Activated CD8-positive, alpha-beta T cell treated with anti-CD3 and anti-CD28 coated beads, Interleukin-2, amount 10 ng/mL, durations not matched to agents 7 days and 5 days (primary cell): ENCODE data around the gene NFKB1. TPM values are rescaled to one million over a fixed set of nuclear protein-coding genes. Genes with fewer than 3 reads are reported as not detected.

Source experiments
- ATAC-seq: fragments of 150-1000 bp; cut with Tn5 transposase; one replicate; pipeline ENCODE4 v1.10.0; 2021; ENCODE audit warnings: moderate library complexity
- CTCF ChIA-PET: fragments of 350-600 bp; sonication (Branson Sonifier 250); formaldehyde crosslinking; loops from one replicate; lab custom pipeline; 2021; ENCODE audit warnings: antibody characterized with exemption; lab: Charles Lee
- POLR2A ChIA-PET: fragments of 350-600 bp; sonication (Branson Sonifier 250); formaldehyde crosslinking; loops from one replicate; lab custom pipeline; 2021; ENCODE audit warnings: antibody characterized with exemption; lab: Charles Lee
- DNase-seq: peaks from one replicate; pipeline ENCODE4 v3.0.0-alpha.2; 2020
- H3K27ac Mint-ChIP-seq: one replicate; pipeline ENCODE4 v1.8.0; 2021; ENCODE audit warnings: mild to moderate bottlenecking, mixed read lengths
- H3K27me3 Mint-ChIP-seq: one replicate; pipeline ENCODE4 v1.8.0; 2021; ENCODE audit warnings: low read depth, mixed read lengths
- H3K36me3 Mint-ChIP-seq: one replicate; pipeline ENCODE4 v1.8.0; 2021; ENCODE audit warnings: low read depth, mixed read lengths
- H3K4me1 Mint-ChIP-seq: one replicate; pipeline ENCODE4 v1.8.0; 2021; ENCODE audit warnings: low read depth, mixed read lengths
- H3K4me3 Mint-ChIP-seq: one replicate; pipeline ENCODE4 v1.8.0; 2021; ENCODE audit warnings: mild to moderate bottlenecking, mixed read lengths
- H3K9me3 Mint-ChIP-seq: one replicate; pipeline ENCODE4 v1.8.0; 2022; ENCODE audit warnings: mixed read lengths; ENCODE audit not compliant: insufficient read depth
- total RNA-seq, 2 experiments: library from RNA; stranded (reverse); gene quantifications; one replicate each; pipeline ENCODE4 v1.2.3, GENCODE V29; 2021

NFKB1 gene
- total RNA-seq, 2 experiments from 2014 or later = 150 to 162 TPM

DNA sequence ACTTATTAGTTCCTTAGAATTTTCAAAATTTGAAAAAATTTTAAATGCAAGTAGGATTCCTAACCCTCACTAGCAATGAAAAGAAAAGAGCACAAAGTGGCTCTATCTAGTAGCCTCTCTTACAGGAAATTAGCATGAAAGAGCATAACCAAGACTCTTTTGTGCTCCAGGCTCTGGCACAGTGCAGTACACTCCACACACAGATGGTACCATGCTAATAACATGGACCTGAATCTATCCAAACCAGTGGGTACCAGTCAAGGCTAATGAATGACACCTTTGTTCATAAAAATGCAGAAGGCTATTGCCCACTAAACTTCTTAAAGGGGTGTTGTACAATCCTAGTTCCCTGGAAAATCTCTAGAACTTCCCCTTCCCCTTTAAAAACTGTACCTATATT is 140.6 kb downstream of the NFKB1 start:
- H3K36me3 Mint-ChIP-seq = peaks cover 44% of the 10 kb centered on the region
- CTCF ChIA-PET = interaction anchor here (1.1 to 2.4 kb wide), 2 partner anchors 15 to 368 kb away, joined by 3 to 5 read pairs; no protein-coding TSS in a partner anchor
- H3K9me3 Mint-ChIP-seq = no peaks in the 10 kb centered on the region
- DNase-seq (no peak), ATAC-seq (no peak)
- no peak overlapping the region for H3K27ac Mint-ChIP-seq
- H3K4me3 Mint-ChIP-seq = no peak overlapping the region
- peaks cover 22% of the 10 kb centered on the region for H3K4me1 Mint-ChIP-seq
- POLR2A ChIA-PET = interaction anchor here (0.6 kb wide), 1 partner anchor 400 kb away, joined by 3 read pairs; no protein-coding TSS in a partner anchor
- no peaks in the 10 kb centered on the region for H3K27me3 Mint-ChIP-seq

DNA sequence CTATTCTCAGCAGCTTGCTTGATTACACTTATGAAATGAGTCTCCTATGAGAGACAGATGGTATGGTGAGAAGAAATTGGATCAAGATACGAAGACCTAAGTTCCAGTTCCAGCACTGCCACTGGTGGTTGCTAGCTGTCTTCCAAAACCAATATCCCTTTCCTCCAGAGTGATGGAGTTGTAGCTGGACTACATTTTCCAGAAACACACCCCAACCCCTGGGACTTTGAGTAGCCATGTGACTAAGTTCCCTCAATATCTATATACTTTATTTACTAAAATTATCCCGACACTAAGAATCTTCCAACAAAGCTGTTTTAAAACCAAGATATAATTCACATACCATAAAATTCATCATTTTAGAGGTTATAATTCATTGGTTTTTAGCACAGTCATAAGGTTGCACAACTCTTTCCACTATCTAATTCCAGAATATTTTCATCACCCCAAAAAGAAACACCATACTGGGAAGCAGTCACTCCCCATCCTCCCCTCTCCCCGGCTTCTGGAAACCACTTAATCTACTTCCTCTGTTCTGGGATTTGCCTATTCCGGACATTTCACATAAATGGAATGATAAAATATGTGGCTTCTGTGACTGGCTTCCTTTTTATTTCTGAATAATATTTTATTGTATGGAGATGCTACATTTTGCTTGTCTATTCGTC is 141.6 kb downstream of the NFKB1 start:
- Mint-ChIP-seq H3K9me3 (no peaks in the 10 kb centered on the region), H3K4me3 (no peak overlapping the region), H3K27me3 (no peaks in the 10 kb centered on the region), H3K27ac (no peak overlapping the region), H3K4me1 (peaks cover 24% of the 10 kb centered on the region), H3K36me3 (peaks cover 43% of the 10 kb centered on the region)
- no peak for ATAC-seq
- POLR2A ChIA-PET = no interaction called here
- CTCF ChIA-PET = interaction anchor here (1.0 to 2.4 kb wide), 2 partner anchors 26 to 367 kb away, joined by 3 to 5 read pairs; no protein-coding TSS in a partner anchor
- DNase-seq = no peak

DNA sequence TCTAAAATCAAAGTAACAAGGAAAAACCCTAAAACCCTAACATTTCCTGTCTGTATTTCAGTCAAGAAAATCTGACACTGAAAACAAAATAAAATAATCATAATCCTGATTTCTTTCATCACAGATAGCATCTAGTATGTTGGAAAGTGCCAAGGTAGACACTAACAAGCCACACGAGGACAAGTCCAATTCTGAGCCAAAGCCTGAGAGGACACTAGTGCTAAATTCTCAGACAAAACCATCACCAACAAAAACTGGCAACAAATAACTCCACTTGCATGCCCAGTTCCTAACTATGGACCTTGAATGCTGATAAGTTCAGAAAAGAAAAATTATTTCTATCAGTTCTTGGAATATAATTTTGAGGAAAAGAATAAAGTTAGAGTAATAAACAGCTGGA is 146.0 kb downstream of the NFKB1 start:
- no peaks in the 10 kb centered on the region for H3K9me3 Mint-ChIP-seq
- ATAC-seq (no peak), DNase-seq (no peak)
- peaks cover 45% of the 10 kb centered on the region for H3K36me3 Mint-ChIP-seq
- H3K4me3 Mint-ChIP-seq = no peak overlapping the region
- POLR2A ChIA-PET = interaction anchor here (0.6 kb wide), 1 partner anchor 11 kb away, joined by 3 read pairs; no protein-coding TSS in a partner anchor
- CTCF ChIA-PET = no interaction called here
- H3K27ac Mint-ChIP-seq = no peak overlapping the region
- H3K4me1 Mint-ChIP-seq = peaks cover 6% of the 10 kb centered on the region
- H3K27me3 Mint-ChIP-seq = no peaks in the 10 kb centered on the region

DNA sequence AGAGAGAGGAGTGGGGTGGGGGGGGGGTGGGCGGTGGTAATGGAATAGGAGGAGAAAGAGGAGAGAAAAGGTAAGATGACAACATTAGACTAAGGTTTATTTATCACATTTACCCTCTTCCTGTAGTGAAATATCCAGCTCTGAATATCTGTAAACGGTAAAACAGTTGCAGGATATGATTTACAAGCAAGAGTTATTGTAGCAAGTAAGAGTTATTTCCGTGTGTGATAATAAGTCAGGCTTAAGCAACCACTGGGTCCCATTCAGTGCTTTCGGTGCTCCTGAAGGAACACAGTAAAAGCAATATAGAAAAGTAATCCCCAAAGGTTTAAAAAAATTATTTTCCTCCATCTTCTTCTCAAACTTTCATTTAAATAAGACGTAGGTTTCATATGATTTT is 156.0 kb downstream of the NFKB1 start:
- Mint-ChIP-seq H3K36me3 (peaks cover 6% of the 10 kb centered on the region), H3K4me3 (no peak overlapping the region), H3K9me3 (no peaks in the 10 kb centered on the region), H3K27ac (no peak overlapping the region), H3K4me1 (no peaks in the 10 kb centered on the region), H3K27me3 (no peaks in the 10 kb centered on the region)
- no peak for ATAC-seq
- CTCF ChIA-PET = interaction anchor here (2.0 kb wide), 1 partner anchor 31 kb away, joined by 4 read pairs; no protein-coding TSS in a partner anchor
- DNase-seq = no peak
- POLR2A ChIA-PET = no interaction called here

DNA sequence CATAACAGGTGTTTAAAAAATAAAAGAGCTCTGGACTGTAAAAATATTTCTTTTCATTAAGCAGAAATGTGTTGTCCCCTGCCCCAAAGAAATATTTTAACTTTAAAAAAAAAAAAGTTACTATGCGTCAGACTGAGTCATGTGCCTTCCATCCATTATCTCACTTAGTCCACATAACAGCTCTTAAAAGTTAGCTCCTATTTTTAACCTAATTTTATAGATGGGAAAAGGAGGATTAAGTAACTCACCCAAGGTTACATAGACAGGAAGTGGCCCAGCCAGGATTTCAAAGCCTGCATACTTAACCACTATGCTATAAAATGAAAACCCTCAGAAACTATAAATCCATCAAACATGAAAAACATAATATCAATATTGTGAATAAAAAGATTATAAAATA is 161.9 kb downstream of the NFKB1 start:
- Mint-ChIP-seq H3K36me3 (peaks cover 21% of the 10 kb centered on the region), H3K4me1 (peaks cover 3% of the 10 kb centered on the region), H3K9me3 (no peaks in the 10 kb centered on the region), H3K27ac (no peak overlapping the region), H3K4me3 (no peak overlapping the region), H3K27me3 (no peaks in the 10 kb centered on the region)
- ATAC-seq (no peak), DNase-seq (no peak)
- POLR2A ChIA-PET = no interaction called here
- CTCF ChIA-PET = no interaction called here

DNA sequence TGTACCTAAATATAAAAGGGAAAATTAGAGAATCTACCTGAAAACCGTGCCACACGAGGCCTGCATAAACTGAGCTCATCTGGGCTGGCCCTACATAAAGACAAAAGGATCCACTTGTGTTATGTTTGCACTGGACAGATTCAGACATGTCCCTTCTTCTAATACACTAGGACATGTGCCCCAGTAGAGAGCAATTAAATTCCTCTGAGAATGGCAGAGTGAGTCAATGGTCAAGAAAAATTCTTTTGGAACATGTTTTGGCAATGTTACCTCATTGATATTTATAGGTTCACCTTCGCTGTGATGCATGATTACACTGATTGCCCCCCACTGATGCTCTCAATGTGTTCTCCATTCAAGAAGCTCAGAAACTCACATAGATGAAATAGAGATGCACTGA is 164.4 kb downstream of the NFKB1 start:
- POLR2A ChIA-PET = no interaction called here
- H3K9me3 Mint-ChIP-seq = no peaks in the 10 kb centered on the region

More for the DNA sequence above, 164.4 kb downstream of the NFKB1 start:
- Mint-ChIP-seq H3K27me3 (no peaks in the 10 kb centered on the region), H3K36me3 (peaks cover 27% of the 10 kb centered on the region), H3K4me1 (peaks cover 3% of the 10 kb centered on the region), H3K4me3 (no peak overlapping the region), H3K27ac (no peak overlapping the region)
- CTCF ChIA-PET = no interaction called here
- no peak for DNase-seq
- ATAC-seq = no peak

Other genes with a start within 250 kb of the NFKB1 start
- 10 to 100 TPM; 79.6 to 83.0 TPM for gene SLC39A8, start 155.9 kb upstream of the NFKB1 start, total RNA-seq